Endometrial microvascular endothelial cells (primary cell): ENCODE data around the gene TFAP2E. TPM values are rescaled to one million over a fixed set of nuclear protein-coding genes. Genes with fewer than 3 reads are reported as not detected.
"Not testable (repeated sequence)": the region's sequence is repeated elsewhere in the genome, so short reads cannot be mapped to it uniquely, and the experiment has no call there.

Experiments
- in situ Hi-C: cut with HindIII; loops from 2 replicates; pipeline ENCODE4 v1.10.0; 2017; ENCODE audit warnings: low sequenced_read_pairs, low pct_unique_long_range_greater_than_20kb; ENCODE audit errors: inconsistent ontology term
- total RNA-seq: library from RNA; depleted of rRNA; stranded (reverse); fragments of >200 nt; gene quantifications from one replicate; pipeline ENCODE4 v1.2.3, GENCODE V29; 2015; ENCODE audit errors: inconsistent ontology term

TFAP2E gene
- total RNA-seq, 1 donor from 2014 or later, result not detected

- in situ Hi-C loops, result loop anchor here (5.0 to 25.0 kb wide), 2 partner anchors 111 to 169 kb away; no protein-coding TSS in a partner anchor
Observed at GRCh38 chr1:35567947-35568558, 5.1 kb upstream of the TFAP2E start.

- in situ Hi-C loops, result loop anchor here (5.0 to 25.0 kb wide), 2 partner anchors 112 to 168 kb away; no protein-coding TSS in a partner anchor
Observed at GRCh38 chr1:35568975-35569395, 4.1 kb upstream of the TFAP2E start.

- in situ Hi-C loops, result loop anchor here (5.0 to 25.0 kb wide), 2 partner anchors 113 to 167 kb away; no protein-coding TSS in a partner anchor
Observed at GRCh38 chr1:35569936-35570335, 3.2 kb upstream of the TFAP2E start.

GRCh38 chr1:35570589-35571137, 2.5 kb upstream of the TFAP2E start:
- in situ Hi-C loops, result loop anchor here (25.0 kb wide), 1 partner anchor 167 kb away; no protein-coding TSS in a partner anchor

- in situ Hi-C loops, result loop anchor here (25.0 kb wide), 1 partner anchor 166 kb away; no protein-coding TSS in a partner anchor
Observed at GRCh38 chr1:35571263-35571662, 1.9 kb upstream of the TFAP2E start.

- in situ Hi-C loops, result loop anchor here (25.0 kb wide), 1 partner anchor 165 kb away; no protein-coding TSS in a partner anchor
Observed at GRCh38 chr1:35572296-35572695, 818 bp upstream of the TFAP2E start.

- in situ Hi-C loops, result loop anchor here (25.0 kb wide), 1 partner anchor 163 kb away; no protein-coding TSS in a partner anchor
Observed at GRCh38 chr1:35574125-35574654, 1.1 kb downstream of the TFAP2E start.

GRCh38 chr1:35574655-35575415, 1.7 kb downstream of the TFAP2E start:
- in situ Hi-C loops, result loop anchor here (25.0 kb wide), 1 partner anchor 162 kb away; no protein-coding TSS in a partner anchor

GRCh38 chr1:35575416-35575958, 2.4 kb downstream of the TFAP2E start:
- in situ Hi-C loops, result no loop called here

- in situ Hi-C loops, result no loop called here
Observed at GRCh38 chr1:35576061-35576765, 3.1 kb downstream of the TFAP2E start.

GRCh38 chr1:35576766-35577070, 3.6 kb downstream of the TFAP2E start:
- in situ Hi-C loops, result not testable (repeated sequence)

- in situ Hi-C loops, result no loop called here
Observed at GRCh38 chr1:35577071-35577998, 4.2 kb downstream of the TFAP2E start.

GRCh38 chr1:35580949-35581388, 7.9 kb downstream of the TFAP2E start:
- in situ Hi-C loops, result no loop called here

- in situ Hi-C loops, result not testable (repeated sequence)
Observed at GRCh38 chr1:35581621-35582020, 8.5 kb downstream of the TFAP2E start.

GRCh38 chr1:35585281-35585680, 12.2 kb downstream of the TFAP2E start:
- in situ Hi-C loops, result no loop called here

GRCh38 chr1:35585805-35586204, 12.7 kb downstream of the TFAP2E start:
- in situ Hi-C loops, result not testable (repeated sequence)

GRCh38 chr1:35586808-35587207, 13.7 kb downstream of the TFAP2E start:
- in situ Hi-C loops, result no loop called here

- in situ Hi-C loops, result no loop called here
Observed at GRCh38 chr1:35587736-35588135, 14.6 kb downstream of the TFAP2E start.
